PC-9 (cell line): Measurements from ENCODE around the gene ST6GALNAC2.
"Not testable (repeated sequence)": the region's sequence is repeated elsewhere in the genome, so short reads cannot be mapped to it uniquely, and the experiment has no call there.

Source experiments
- EZH2 ChIP-seq: fragments of 200-600 bp; sonication (generic); IDR thresholded peaks from 2 replicates; pipeline ENCODE4 v1.8.0; 2017; ENCODE audit warnings: antibody characterized with exemption, low read depth
- TF ChIP-seq, protein P1 (sequence below): fragments of 200-600 bp; sonication (generic); conservative IDR thresholded peaks from 2 replicates; pipeline ENCODE4 v1.6.1; 2017; ENCODE audit warnings: mixed run types, antibody characterized with exemption, mild to moderate bottlenecking, moderate library complexity

DNA sequence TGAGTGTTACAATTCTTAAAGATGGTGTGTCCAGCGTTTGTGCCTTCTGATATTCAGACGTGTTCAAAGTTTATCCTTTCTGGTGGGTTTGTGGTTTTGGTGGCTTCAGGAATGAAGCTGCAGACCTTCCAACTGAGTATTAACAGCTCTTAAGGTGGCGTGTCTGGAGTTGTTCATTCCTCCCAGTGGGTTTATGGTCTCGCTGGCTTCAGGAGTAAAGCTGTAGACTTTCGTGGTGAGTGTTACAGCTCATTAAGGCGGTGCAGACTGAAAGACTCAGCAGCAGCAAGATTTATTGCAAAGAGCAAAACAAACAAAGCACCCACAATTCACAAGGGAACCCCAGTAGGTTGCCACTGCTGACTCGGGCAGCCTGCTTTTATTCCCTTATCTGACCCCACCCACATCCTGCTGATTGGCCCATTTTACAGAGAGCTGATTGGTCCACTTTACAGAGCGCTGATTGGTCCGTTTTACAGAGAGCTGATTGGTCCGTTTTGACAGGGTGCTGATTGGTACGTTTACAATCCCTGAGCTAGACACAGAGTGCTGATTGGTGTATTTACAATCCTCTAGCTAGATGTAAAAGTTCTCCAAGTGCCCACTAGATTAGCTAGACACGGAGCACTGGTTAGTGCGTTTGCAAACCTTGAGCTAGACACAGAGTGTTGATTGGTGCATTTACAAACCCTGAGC is 28.6 kb upstream of the ST6GALNAC2 start:
- TF ChIP-seq, protein P1, sequence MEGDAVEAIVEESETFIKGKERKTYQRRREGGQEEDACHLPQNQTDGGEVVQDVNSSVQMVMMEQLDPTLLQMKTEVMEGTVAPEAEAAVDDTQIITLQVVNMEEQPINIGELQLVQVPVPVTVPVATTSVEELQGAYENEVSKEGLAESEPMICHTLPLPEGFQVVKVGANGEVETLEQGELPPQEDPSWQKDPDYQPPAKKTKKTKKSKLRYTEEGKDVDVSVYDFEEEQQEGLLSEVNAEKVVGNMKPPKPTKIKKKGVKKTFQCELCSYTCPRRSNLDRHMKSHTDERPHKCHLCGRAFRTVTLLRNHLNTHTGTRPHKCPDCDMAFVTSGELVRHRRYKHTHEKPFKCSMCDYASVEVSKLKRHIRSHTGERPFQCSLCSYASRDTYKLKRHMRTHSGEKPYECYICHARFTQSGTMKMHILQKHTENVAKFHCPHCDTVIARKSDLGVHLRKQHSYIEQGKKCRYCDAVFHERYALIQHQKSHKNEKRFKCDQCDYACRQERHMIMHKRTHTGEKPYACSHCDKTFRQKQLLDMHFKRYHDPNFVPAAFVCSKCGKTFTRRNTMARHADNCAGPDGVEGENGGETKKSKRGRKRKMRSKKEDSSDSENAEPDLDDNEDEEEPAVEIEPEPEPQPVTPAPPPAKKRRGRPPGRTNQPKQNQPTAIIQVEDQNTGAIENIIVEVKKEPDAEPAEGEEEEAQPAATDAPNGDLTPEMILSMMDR, result not testable (repeated sequence)
- not testable (repeated sequence) for TF ChIP-seq EZH2
